SW480 (cell line): ENCODE measurements around the gene CSNK1D.

Source experiments
- DNase-seq: peaks from one replicate; pipeline ENCODE4 v3.0.0-alpha.2; 2016; ENCODE audit warnings: low spot score

The CSNK1D gene

GRCh38 chr17:82228842-82229697 is 44.4 kb downstream of the CSNK1D start, which contains the start of gene SLC16A3:
TSS of gene SLC16A3 (plus strand) at chr17:82229042. CDS start at chr17:82236009, 6,967 bp downstream.
- DNase-seq, result peak; percentile 73

GRCh38 chr17:82228278-82228841 is 45.1 kb downstream of the CSNK1D start:
- DNase-seq, result peak; percentile 86

- DNase-seq, result no peak
Observed at GRCh38 chr17:82227629-82228277, 45.7 kb downstream of the CSNK1D start.

GRCh38 chr17:82226809-82227628 is 46.5 kb downstream of the CSNK1D start:
- DNase-seq, result no peak

GRCh38 chr17:82226146-82226808 is 47.2 kb downstream of the CSNK1D start:
- no peak for DNase-seq

- DNase-seq, result no peak
Observed at GRCh38 chr17:82225368-82226029, 48.0 kb downstream of the CSNK1D start.

GRCh38 chr17:82224666-82225065 is 48.8 kb downstream of the CSNK1D start:
- DNase-seq, result no peak

- no peak for DNase-seq
Observed at GRCh38 chr17:82223517-82223916, 50.0 kb downstream of the CSNK1D start.

GRCh38 chr17:82222816-82223215 is 50.7 kb downstream of the CSNK1D start:
- no peak for DNase-seq

GRCh38 chr17:82221341-82221902 is 52.1 kb downstream of the CSNK1D start:
- DNase-seq, result no peak

GRCh38 chr17:82219753-82220709 is 53.5 kb downstream of the CSNK1D start:
- DNase-seq, result no peak

GRCh38 chr17:82219083-82219482 is 54.4 kb downstream of the CSNK1D start:
- no peak for DNase-seq

- DNase-seq, result no peak
Observed at GRCh38 chr17:82218349-82219075, 55.0 kb downstream of the CSNK1D start.

GRCh38 chr17:82217530-82218204 is 55.8 kb downstream of the CSNK1D start:
- peak; percentile 85 for DNase-seq

- no peak for DNase-seq
Observed at GRCh38 chr17:82217120-82217529, 56.4 kb downstream of the CSNK1D start.

GRCh38 chr17:82216301-82217119 is 57.0 kb downstream of the CSNK1D start:
- DNase-seq, result peak; percentile 94

- no peak for DNase-seq
Observed at GRCh38 chr17:82215972-82216300, 57.6 kb downstream of the CSNK1D start.
